ENCODE results near the gene TMEM8B. TPM values are rescaled to one million over a fixed set of nuclear protein-coding genes. Genes with fewer than 3 reads are reported as not detected.

TMEM8B gene, protein sequence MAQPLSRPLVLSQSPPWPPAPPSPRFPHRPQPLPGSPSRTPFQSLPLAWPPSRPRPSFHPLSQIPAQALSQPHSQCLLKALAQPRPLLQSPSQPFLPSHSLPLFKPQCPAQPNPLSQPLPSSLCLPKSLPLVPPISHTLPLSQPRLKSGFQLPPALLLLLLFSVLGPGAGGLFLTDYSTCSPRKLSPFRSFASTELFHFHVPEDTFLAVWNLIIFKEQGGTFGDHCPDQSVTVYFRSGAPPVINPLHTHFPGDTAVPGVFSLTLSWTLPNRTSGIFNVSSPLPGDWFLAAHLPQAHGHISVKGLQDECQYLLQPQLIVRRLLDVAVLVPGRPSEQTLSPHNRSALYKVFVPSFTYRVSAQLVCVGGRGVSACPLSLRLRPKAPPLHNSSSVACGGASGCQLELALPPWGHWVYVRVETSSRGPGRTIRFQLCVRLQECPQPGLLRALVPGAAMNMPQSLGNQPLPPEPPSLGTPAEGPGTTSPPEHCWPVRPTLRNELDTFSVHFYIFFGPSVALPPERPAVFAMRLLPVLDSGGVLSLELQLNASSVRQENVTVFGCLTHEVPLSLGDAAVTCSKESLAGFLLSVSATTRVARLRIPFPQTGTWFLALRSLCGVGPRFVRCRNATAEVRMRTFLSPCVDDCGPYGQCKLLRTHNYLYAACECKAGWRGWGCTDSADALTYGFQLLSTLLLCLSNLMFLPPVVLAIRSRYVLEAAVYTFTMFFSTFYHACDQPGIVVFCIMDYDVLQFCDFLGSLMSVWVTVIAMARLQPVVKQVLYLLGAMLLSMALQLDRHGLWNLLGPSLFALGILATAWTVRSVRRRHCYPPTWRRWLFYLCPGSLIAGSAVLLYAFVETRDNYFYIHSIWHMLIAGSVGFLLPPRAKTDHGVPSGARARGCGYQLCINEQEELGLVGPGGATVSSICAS
- total RNA-seq (ENCODE audit: low replicate concordance), result 4.8 and 11.2 TPM in 2 replicates

DNA sequence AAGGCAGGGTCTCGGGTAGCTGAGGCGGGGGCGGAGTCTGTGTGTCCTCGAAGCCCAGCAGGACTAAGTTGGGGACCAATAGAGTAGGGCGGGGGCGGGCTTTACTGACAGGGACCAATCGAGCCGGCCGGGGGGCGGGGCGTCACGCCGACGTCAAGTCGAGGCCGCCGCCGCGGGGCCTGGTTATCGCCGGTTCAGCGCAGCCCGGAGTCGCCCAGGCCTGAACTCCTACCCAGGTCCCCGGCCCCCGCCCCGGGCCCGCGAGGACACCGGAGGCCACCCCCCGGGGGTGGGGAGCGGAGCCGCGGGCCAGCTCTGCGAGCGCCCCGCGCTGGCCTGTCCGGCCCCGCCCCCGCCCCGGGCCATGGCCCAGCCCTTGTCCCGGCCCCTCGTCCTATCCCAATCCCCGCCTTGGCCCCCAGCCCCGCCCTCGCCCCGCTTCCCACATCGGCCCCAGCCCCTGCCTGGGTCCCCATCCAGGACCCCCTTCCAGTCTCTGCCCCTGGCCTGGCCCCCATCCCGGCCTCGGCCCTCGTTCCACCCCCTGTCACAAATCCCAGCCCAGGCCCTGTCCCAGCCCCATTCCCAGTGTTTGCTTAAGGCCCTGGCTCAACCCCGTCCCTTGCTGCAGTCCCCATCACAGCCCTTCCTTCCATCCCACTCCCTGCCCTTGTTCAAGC is at the start of gene TMEM8B:
Gene TMEM8B (plus strand): TSS at position 145 of the 680 bp plus-strand sequence. CDS start 220 bp downstream, at position 365.
- Histone ChIP-seq H4K20me1 (ENCODE audit: low read depth) (peaks cover 3% of the 10 kb centered on the region), H3F3A (ENCODE audit: low read depth) (peaks cover 11% of the 10 kb centered on the region), H3K27me3 (no peaks in the 10 kb centered on the region), H2AFZ (replicated peaks) (peak within 1 kb of the TSS; percentile 96), H3K4me1 (peaks cover 11% of the 10 kb centered on the region), H3K36me3 (no peaks in the 10 kb centered on the region), H3K9ac (peak within 1 kb of the TSS; percentile 53), H3K27ac (no peak within 1 kb of the TSS), H3K9me3 (ENCODE audit: low read depth) (no peaks in the 10 kb centered on the region), H3K4me3 (peak within 1 kb of the TSS; percentile 86), H3K4me2 (peak within 1 kb of the TSS; percentile 87), H3K79me2 (ENCODE audit: low read depth) (no peaks in the 10 kb centered on the region)
- H3K4me1 Mint-ChIP-seq, result peaks cover 48% of the 10 kb centered on the region
- no peaks in the 10 kb centered on the region for H3K9me3 Mint-ChIP-seq
- peak within 1 kb of the TSS; percentile 93 for H3K4me3 Mint-ChIP-seq
- peaks cover 5% of the 10 kb centered on the region for H3K27me3 Mint-ChIP-seq (ENCODE audit: insufficient read depth, low read depth)
- H3K27ac Mint-ChIP-seq, result peak within 1 kb of the TSS; percentile 97
- peak; percentile 99 for DNase-seq (ENCODE audit: low spot score)
- H3K36me3 Mint-ChIP-seq, result no peaks in the 10 kb centered on the region
- TF ChIP-seq, protein P1, sequence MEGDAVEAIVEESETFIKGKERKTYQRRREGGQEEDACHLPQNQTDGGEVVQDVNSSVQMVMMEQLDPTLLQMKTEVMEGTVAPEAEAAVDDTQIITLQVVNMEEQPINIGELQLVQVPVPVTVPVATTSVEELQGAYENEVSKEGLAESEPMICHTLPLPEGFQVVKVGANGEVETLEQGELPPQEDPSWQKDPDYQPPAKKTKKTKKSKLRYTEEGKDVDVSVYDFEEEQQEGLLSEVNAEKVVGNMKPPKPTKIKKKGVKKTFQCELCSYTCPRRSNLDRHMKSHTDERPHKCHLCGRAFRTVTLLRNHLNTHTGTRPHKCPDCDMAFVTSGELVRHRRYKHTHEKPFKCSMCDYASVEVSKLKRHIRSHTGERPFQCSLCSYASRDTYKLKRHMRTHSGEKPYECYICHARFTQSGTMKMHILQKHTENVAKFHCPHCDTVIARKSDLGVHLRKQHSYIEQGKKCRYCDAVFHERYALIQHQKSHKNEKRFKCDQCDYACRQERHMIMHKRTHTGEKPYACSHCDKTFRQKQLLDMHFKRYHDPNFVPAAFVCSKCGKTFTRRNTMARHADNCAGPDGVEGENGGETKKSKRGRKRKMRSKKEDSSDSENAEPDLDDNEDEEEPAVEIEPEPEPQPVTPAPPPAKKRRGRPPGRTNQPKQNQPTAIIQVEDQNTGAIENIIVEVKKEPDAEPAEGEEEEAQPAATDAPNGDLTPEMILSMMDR (IDR thresholded peaks at IDR 0.05), result no peak
- TF ChIP-seq EZH2phosphoT487 (IDR thresholded peaks at IDR 0.05) (no peak), EZH2 (IDR thresholded peaks at IDR 0.05) (no peak)

DNA sequence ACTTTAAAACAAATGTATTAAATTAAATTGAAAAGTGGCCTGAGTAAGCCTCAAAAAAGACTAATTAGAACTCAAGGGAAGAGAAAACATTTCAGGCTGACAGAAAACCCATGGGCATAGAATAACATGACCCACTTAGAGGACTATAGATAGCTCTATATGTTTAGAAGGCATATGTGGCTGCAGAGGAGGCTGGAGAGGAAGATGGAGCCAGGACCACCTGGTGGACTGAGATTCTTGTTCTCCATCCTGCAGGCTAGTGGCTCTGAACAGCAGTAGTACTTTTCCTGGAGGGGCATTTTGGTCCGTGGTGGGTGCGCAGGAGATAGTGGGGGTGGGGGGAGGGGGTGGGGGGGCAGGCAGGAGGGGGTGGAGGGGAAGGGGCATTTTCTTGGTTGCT is 48.0 kb upstream of the TMEM8B start:
- no peak overlapping the region for H3K27ac Mint-ChIP-seq
- Histone ChIP-seq H2AFZ (replicated peaks) (no peak overlapping the region), H3K36me3 (no peaks in the 10 kb centered on the region), H3K27me3 (no peaks in the 10 kb centered on the region), H3K9ac (no peak overlapping the region), H3K4me1 (peaks cover 2% of the 10 kb centered on the region), H3K9me3 (ENCODE audit: low read depth) (no peaks in the 10 kb centered on the region), H3K4me3 (no peak overlapping the region), H3K4me2 (no peak overlapping the region), H4K20me1 (ENCODE audit: low read depth) (peaks cover 7% of the 10 kb centered on the region), H3K79me2 (ENCODE audit: low read depth) (no peaks in the 10 kb centered on the region), H3F3A (ENCODE audit: low read depth) (peaks cover 1% of the 10 kb centered on the region), H3K27ac (no peak overlapping the region)
- TF ChIP-seq EZH2 (IDR thresholded peaks at IDR 0.05) (no peak), EZH2phosphoT487 (IDR thresholded peaks at IDR 0.05) (no peak)
- TF ChIP-seq, protein P1 (IDR thresholded peaks at IDR 0.05), result no peak
- H3K36me3 Mint-ChIP-seq, result peaks cover 4% of the 10 kb centered on the region
- H3K4me1 Mint-ChIP-seq, result peaks cover 7% of the 10 kb centered on the region
- H3K4me3 Mint-ChIP-seq, result no peak overlapping the region
- H3K27me3 Mint-ChIP-seq (ENCODE audit: insufficient read depth, low read depth), result peaks cover 2% of the 10 kb centered on the region
- DNase-seq (ENCODE audit: low spot score), result no peak
- H3K9me3 Mint-ChIP-seq, result no peaks in the 10 kb centered on the region

DNA sequence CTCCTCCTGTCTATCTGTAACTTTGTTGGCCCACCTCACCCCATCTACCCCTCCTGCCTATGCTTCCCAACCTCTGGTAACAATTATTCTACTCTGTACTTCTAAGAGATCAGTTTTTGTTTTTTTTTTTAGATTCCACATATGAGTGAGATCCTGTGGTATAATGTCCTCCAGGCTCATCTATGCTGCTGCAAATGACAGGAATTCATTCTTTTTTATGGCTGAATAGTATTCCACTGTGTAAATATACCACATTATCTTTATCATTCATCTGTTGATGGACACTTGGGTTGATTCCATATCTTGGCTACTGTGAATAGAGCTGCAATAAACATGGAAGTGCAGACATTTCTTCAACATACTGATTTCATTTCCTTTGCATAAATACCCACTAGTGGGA is 45.6 kb upstream of the TMEM8B start:
- peaks cover 2% of the 10 kb centered on the region for H3K4me1 Mint-ChIP-seq
- no peak overlapping the region for H3K4me3 ChIP-seq
- no peaks in the 10 kb centered on the region for H3K9me3 ChIP-seq (ENCODE audit: low read depth)
- H2AFZ ChIP-seq (replicated peaks), result no peak overlapping the region
- H3K27ac Mint-ChIP-seq, result no peak overlapping the region
- H3F3A ChIP-seq (ENCODE audit: low read depth), result no peaks in the 10 kb centered on the region
- no peaks in the 10 kb centered on the region for H3K79me2 ChIP-seq (ENCODE audit: low read depth)
- no peak overlapping the region for H3K4me3 Mint-ChIP-seq
- H3K4me2 ChIP-seq, result no peak overlapping the region
- H3K36me3 ChIP-seq, result no peaks in the 10 kb centered on the region
- DNase-seq (ENCODE audit: low spot score), result no peak
- H3K27me3 ChIP-seq, result no peaks in the 10 kb centered on the region
- no peaks in the 10 kb centered on the region for H3K9me3 Mint-ChIP-seq
- peaks cover 4% of the 10 kb centered on the region for H3K36me3 Mint-ChIP-seq
- no peak overlapping the region for H3K27ac ChIP-seq
- H3K27me3 Mint-ChIP-seq (ENCODE audit: insufficient read depth, low read depth), result peaks cover 2% of the 10 kb centered on the region
- H4K20me1 ChIP-seq (ENCODE audit: low read depth), result peaks cover 4% of the 10 kb centered on the region
- H3K4me1 ChIP-seq, result no peaks in the 10 kb centered on the region
- TF ChIP-seq, protein P1 (IDR thresholded peaks at IDR 0.05), result no peak
- no peak for TF ChIP-seq EZH2phosphoT487 (IDR thresholded peaks at IDR 0.05)
- no peak for TF ChIP-seq EZH2 (IDR thresholded peaks at IDR 0.05)
- H3K9ac ChIP-seq, result no peak overlapping the region
